Endothelial cell (in vitro differentiated cells): ENCODE data around the gene ZDHHC22. TPM values are rescaled to one million over a fixed set of nuclear protein-coding genes. Genes with fewer than 3 reads are reported as not detected.

Source experiments
- DNase-seq: peaks from one replicate; pipeline ENCODE4 v3.0.0; 2021; ENCODE audit warnings: low spot score
- H3K27ac Mint-ChIP-seq: one replicate; pipeline ENCODE4 v1.8.0; 2021; ENCODE audit warnings: mixed read lengths, inconsistent platforms; ENCODE audit not compliant: unreplicated experiment
- H3K27me3 Mint-ChIP-seq: one replicate; pipeline ENCODE4 v1.8.0; 2021; ENCODE audit warnings: mild to moderate bottlenecking, moderate library complexity, mixed read lengths, inconsistent platforms; ENCODE audit not compliant: unreplicated experiment
- H3K36me3 Mint-ChIP-seq: one replicate; pipeline ENCODE4 v1.8.0; 2021; ENCODE audit warnings: mild to moderate bottlenecking, low read depth, mixed read lengths, inconsistent platforms; ENCODE audit not compliant: unreplicated experiment
- H3K4me1 Mint-ChIP-seq: one replicate; pipeline ENCODE4 v1.8.0; 2021; ENCODE audit warnings: mild to moderate bottlenecking, mixed read lengths, inconsistent platforms; ENCODE audit not compliant: unreplicated experiment
- H3K4me3 Mint-ChIP-seq: one replicate; pipeline ENCODE4 v1.8.0; 2021; ENCODE audit warnings: mild to moderate bottlenecking, mixed read lengths, inconsistent platforms; ENCODE audit not compliant: unreplicated experiment
- H3K9me3 Mint-ChIP-seq: one replicate; pipeline ENCODE4 v1.8.0; 2021; ENCODE audit warnings: mixed read lengths, inconsistent platforms; ENCODE audit not compliant: unreplicated experiment
- CTCF ChIP-seq: fragments of 200-600 bp; sonication (generic); IDR thresholded peaks from one replicate; pipeline ENCODE4 v1.5.0; 2021; ENCODE audit warnings: antibody characterized with exemption; ENCODE audit not compliant: unreplicated experiment
- total RNA-seq: library from RNA; stranded (reverse); fragmentation: NEBNext Ultra II Directional; extraction: Animal tissue kit (Norgen Biotek cat#: 25700); gene quantifications from one replicate; pipeline ENCODE4 v1.2.1, GENCODE V29; 2021; ENCODE audit not compliant: unreplicated experiment

ZDHHC22 gene
- total RNA-seq, 1 donor from 2014 or later: 12.0 TPM

GRCh38 chr14:77186911-77187648 lies 45.5 kb upstream of the ZDHHC22 start:
- Mint-ChIP-seq H3K4me1 (peaks cover 24% of the 10 kb centered on the region), H3K36me3 (no peaks in the 10 kb centered on the region), H3K9me3 (no peaks in the 10 kb centered on the region), H3K27ac (no peak overlapping the region), H3K4me3 (no peak overlapping the region), H3K27me3 (peaks cover 4% of the 10 kb centered on the region)
- TF ChIP-seq CTCF: no peak
- DNase-seq: no peak

GRCh38 chr14:77185093-77185465 lies 43.5 kb upstream of the ZDHHC22 start:
- Mint-ChIP-seq H3K27me3 (peaks cover 4% of the 10 kb centered on the region), H3K4me3 (no peak overlapping the region), H3K9me3 (no peaks in the 10 kb centered on the region), H3K27ac (no peak overlapping the region), H3K36me3 (peaks cover 2% of the 10 kb centered on the region), H3K4me1 (peaks cover 24% of the 10 kb centered on the region)
- no peak for TF ChIP-seq CTCF
- no peak for DNase-seq

- no peak overlapping the region for H3K27ac Mint-ChIP-seq
- peaks cover 5% of the 10 kb centered on the region for H3K36me3 Mint-ChIP-seq
- peaks cover 4% of the 10 kb centered on the region for H3K27me3 Mint-ChIP-seq
- no peak for DNase-seq
- H3K4me1 Mint-ChIP-seq: peaks cover 24% of the 10 kb centered on the region
- no peak overlapping the region for H3K4me3 Mint-ChIP-seq
- H3K9me3 Mint-ChIP-seq: no peaks in the 10 kb centered on the region
- no peak for TF ChIP-seq CTCF
These were observed 43.0 kb upstream of the ZDHHC22 start for GRCh38 chr14:77184396-77185092.

GRCh38 chr14:77183896-77184295 lies 42.3 kb upstream of the ZDHHC22 start:
- TF ChIP-seq CTCF: no peak
- DNase-seq: no peak
- H3K4me1 Mint-ChIP-seq: peaks cover 24% of the 10 kb centered on the region
- H3K36me3 Mint-ChIP-seq: peaks cover 5% of the 10 kb centered on the region
- no peak overlapping the region for H3K27ac Mint-ChIP-seq
- H3K4me3 Mint-ChIP-seq: no peak overlapping the region
- no peaks in the 10 kb centered on the region for H3K9me3 Mint-ChIP-seq
- H3K27me3 Mint-ChIP-seq: peaks cover 4% of the 10 kb centered on the region
